SU-DHL-6 (cell line): ENCODE data around the gene MUC5B.
"Not testable (repeated sequence)": the region's sequence is repeated elsewhere in the genome, so short reads cannot be mapped to it uniquely, and the experiment has no call there.

Experiments used
- H2AFZ ChIP-seq: fragments of 200-600 bp; sonication (generic); 2 replicates; pipeline ENCODE4 v1.6.1; 2014; ENCODE audit warnings: low read depth, mild to moderate bottlenecking, moderate library complexity, mixed read lengths, antibody characterized with exemption, low read length; ENCODE audit not compliant: severe bottlenecking
- H3F3A ChIP-seq: fragments of 200-600 bp; shearing (Covaris generic); 2 replicates; pipeline ENCODE4 v1.6.0; 2016; ENCODE audit warnings: antibody characterized with exemption, mild to moderate bottlenecking; ENCODE audit not compliant: insufficient read depth
- H3K27ac ChIP-seq: fragments of 200-600 bp; sonication (generic); 2 replicates; pipeline ENCODE4 v1.5.1; 2016; ENCODE audit warnings: low read depth, mild to moderate bottlenecking, low read length, moderate library complexity, mixed read lengths
- H3K27me3 ChIP-seq: fragments of 200-600 bp; sonication (generic), shearing (Covaris generic); 2 replicates; pipeline ENCODE4 v1.6.0; 2014; ENCODE audit warnings: mild to moderate bottlenecking, low read length
- H3K36me3 ChIP-seq: fragments of 200-600 bp; sonication (generic); 2 replicates; pipeline ENCODE4 v1.6.1; 2014; ENCODE audit warnings: mild to moderate bottlenecking, low read length, mixed read lengths
- H3K4me2 ChIP-seq: fragments of 300-600, 200-600 bp; shearing (Covaris generic), sonication (generic); 2 replicates; pipeline ENCODE4 v1.6.0; 2014; ENCODE audit warnings: low read length, low read depth, mild to moderate bottlenecking; ENCODE audit not compliant: poor library complexity, severe bottlenecking
- H3K4me3 ChIP-seq: fragments of 200-600 bp; sonication (generic); 2 replicates; pipeline ENCODE4 v1.5.1; 2014; ENCODE audit warnings: antibody characterized with exemption, low read length, mild to moderate bottlenecking, mixed read lengths; ENCODE audit not compliant: insufficient read depth, poor library complexity, severe bottlenecking
- H3K79me2 ChIP-seq: fragments of 200-600 bp; sonication (generic); 2 replicates; pipeline ENCODE4 v1.6.1; 2014; ENCODE audit warnings: mild to moderate bottlenecking, low read length, moderate library complexity; ENCODE audit not compliant: insufficient read depth
- H3K9ac ChIP-seq: fragments of 200-600 bp; sonication (generic); 2 replicates; pipeline ENCODE4 v1.7.0; 2014; ENCODE audit warnings: mild to moderate bottlenecking, low read length
- H3K9me2 ChIP-seq: fragments of 200-600 bp; sonication (generic); replicated peaks from 2 replicates; pipeline ENCODE4 v1.6.1; 2014; ENCODE audit warnings: low read length; ENCODE audit not compliant: insufficient read depth
- H3K9me3 ChIP-seq: fragments of 200-600 bp; sonication (generic); 2 replicates; pipeline ENCODE4 v1.6.1; 2014; ENCODE audit warnings: low read length, mixed read lengths; ENCODE audit not compliant: insufficient read depth
- H4K20me1 ChIP-seq: fragments of 200-600 bp; sonication (generic); 2 replicates; pipeline ENCODE4 v1.6.1; 2014; ENCODE audit warnings: low read depth, mild to moderate bottlenecking, antibody characterized with exemption, low read length, moderate library complexity, mixed read lengths
- CTCF ChIP-seq: fragments of 200-600 bp; sonication (generic); IDR thresholded peaks from one replicate; pipeline ENCODE4 v1.5.1; 2017; ENCODE audit warnings: antibody characterized with exemption, mild to moderate bottlenecking, low read length, moderate library complexity; ENCODE audit not compliant: insufficient read depth, poor library complexity, severe bottlenecking
- EZH2phosphoT487 ChIP-seq: fragments of 200-600 bp; sonication (generic), shearing (Covaris generic); conservative IDR thresholded peaks from 2 replicates; pipeline ENCODE4 v1.6.1; 2018; ENCODE audit warnings: mild to moderate bottlenecking, antibody characterized with exemption, low read length, moderate library complexity, mixed read lengths

MUC5B gene

GRCh38 chr11:1211838-1212237 is 11.0 kb upstream of the MUC5B start:
- Histone ChIP-seq H3F3A (no peaks in the 10 kb centered on the region), H3K36me3 (no peaks in the 10 kb centered on the region), H3K9me2 (no peaks in the 10 kb centered on the region), H3K27me3 (peaks cover 4% of the 10 kb centered on the region; the same call in 1 of the 2 replicates), H3K9ac (no peak overlapping the region), H2AFZ (no peak overlapping the region), H3K4me2 (no peak overlapping the region), H3K27ac (no peak overlapping the region), H3K4me3 (no peak overlapping the region), H3K9me3 (peaks cover 13% of the 10 kb centered on the region; the same call in 1 of the 2 replicates), H3K79me2 (no peaks in the 10 kb centered on the region), H4K20me1 (no peaks in the 10 kb centered on the region)
- TF ChIP-seq CTCF: no peak
- TF ChIP-seq EZH2phosphoT487: no peak

DNA sequence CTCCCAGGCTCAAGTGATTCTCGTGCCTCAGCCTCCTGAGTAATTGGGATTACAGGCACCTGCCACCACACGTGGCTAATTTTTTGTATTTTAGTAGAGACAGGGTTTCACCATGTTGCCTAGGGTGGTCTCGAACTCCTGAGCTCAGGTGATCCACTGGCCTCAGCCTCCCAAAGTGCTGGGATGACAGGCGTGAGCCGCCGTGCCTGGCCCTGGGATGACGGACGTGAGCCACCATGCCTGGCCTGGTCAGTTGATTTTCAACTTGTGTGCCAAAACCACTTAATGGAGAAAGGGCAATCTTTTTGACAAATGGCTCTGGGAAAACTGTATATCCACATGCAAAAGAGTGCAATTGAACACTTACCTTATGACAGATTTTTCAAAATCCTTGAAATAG is 7.0 kb upstream of the MUC5B start:
- not testable (repeated sequence) for H3K9ac ChIP-seq, H2AFZ ChIP-seq, H3K4me2 ChIP-seq, H3K27me3 ChIP-seq, H3F3A ChIP-seq, H3K27ac ChIP-seq, H3K36me3 ChIP-seq, H3K9me2 ChIP-seq, H3K4me3 ChIP-seq, H4K20me1 ChIP-seq, H3K79me2 ChIP-seq
- H3K9me3 ChIP-seq: peaks cover 13% of the 10 kb centered on the region; the same call in 1 of the 2 replicates

DNA sequence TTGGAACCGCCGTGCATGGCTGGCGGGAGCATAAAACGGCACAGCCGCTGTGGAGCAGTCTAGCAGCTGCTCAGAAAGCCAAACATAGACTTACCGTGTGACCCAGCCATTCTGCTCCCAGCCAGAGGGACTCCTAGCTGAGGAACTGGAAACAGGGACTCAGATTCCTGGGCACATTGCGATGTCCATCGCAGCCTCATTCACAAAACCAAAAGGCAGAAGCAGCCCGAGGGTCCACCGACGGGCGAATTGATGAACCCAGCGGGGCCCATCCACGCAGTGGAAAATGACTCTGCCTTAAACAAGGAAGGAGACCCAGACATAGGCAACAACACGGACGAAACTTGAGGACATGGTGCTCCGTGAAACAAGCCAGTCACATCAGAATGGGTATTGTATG is 5.7 kb upstream of the MUC5B start:
- H3K9ac ChIP-seq: no peak overlapping the region
- no peak overlapping the region for H2AFZ ChIP-seq
- H3F3A ChIP-seq: no peaks in the 10 kb centered on the region
- no peaks in the 10 kb centered on the region for H3K36me3 ChIP-seq
- H3K4me3 ChIP-seq: no peak overlapping the region
- H3K79me2 ChIP-seq: no peaks in the 10 kb centered on the region
- H4K20me1 ChIP-seq: no peaks in the 10 kb centered on the region
- H3K9me2 ChIP-seq: no peaks in the 10 kb centered on the region
- H3K9me3 ChIP-seq: 0 out of 2 replicates have a peak, but pooled peaks cover under 1% of the 10 kb centered on the region
- no peak overlapping the region for H3K4me2 ChIP-seq
- H3K27me3 ChIP-seq: no peaks in the 10 kb centered on the region; the same call in 1 of the 2 replicates
- no peak for TF ChIP-seq CTCF
- no peak for TF ChIP-seq EZH2phosphoT487
- H3K27ac ChIP-seq: no peak overlapping the region

- Histone ChIP-seq H4K20me1 (no peaks in the 10 kb centered on the region), H3K36me3 (no peaks in the 10 kb centered on the region), H3K9me3 (no peaks in the 10 kb centered on the region), H2AFZ (no peak overlapping the region), H3K9ac (no peak overlapping the region), H3K27me3 (no peaks in the 10 kb centered on the region; the same call in 1 of the 2 replicates), H3K27ac (no peak overlapping the region), H3F3A (no peaks in the 10 kb centered on the region), H3K79me2 (no peaks in the 10 kb centered on the region), H3K9me2 (no peaks in the 10 kb centered on the region), H3K4me3 (no peak overlapping the region), H3K4me2 (no peak overlapping the region)
- no peak for TF ChIP-seq EZH2phosphoT487
- no peak for TF ChIP-seq CTCF
Measured at GRCh38 chr11:1218256-1218787, 4.5 kb upstream of the MUC5B start.
